Activated CD4-positive, alpha-beta T cell treated with anti-CD3 and anti-CD28 coated beads for 36 hours (primary cell): Measurements from ENCODE around the gene TMCC2. TPM values are rescaled to one million over a fixed set of nuclear protein-coding genes. Genes with fewer than 3 reads are reported as not detected.
A peak's percentile ranks its signal among the peaks of the same experiment; 100 is the strongest.
"Not testable (repeated sequence)": the region's sequence is repeated elsewhere in the genome, so short reads cannot be mapped to it uniquely, and the experiment has no call there.

Experiments used
- ATAC-seq: fragments of 200-7000 bp; cut with Tn5 transposase; one replicate; pipeline ENCODE4 v1.10.0; 2021; ENCODE audit warnings: mild to moderate bottlenecking, moderate library complexity
- CTCF ChIA-PET: fragments of 350-600 bp; sonication (Branson Sonifier 250); formaldehyde crosslinking; loops from one replicate; lab custom pipeline; 2021; ENCODE audit warnings: antibody characterized with exemption; lab: Charles Lee
- POLR2A ChIA-PET: fragments of 350-600 bp; sonication (Branson Sonifier 250); formaldehyde crosslinking; loops from one replicate; lab custom pipeline; 2021; ENCODE audit warnings: antibody characterized with exemption, inconsistent platforms; lab: Charles Lee
- DNase-seq: peaks from one replicate; pipeline ENCODE4 v3.0.0-alpha.2; 2020
- H3K27ac Mint-ChIP-seq: one replicate; pipeline ENCODE4 v1.8.0; 2021; ENCODE audit warnings: mixed read lengths
- H3K27me3 Mint-ChIP-seq: one replicate; pipeline ENCODE4 v1.8.0; 2021; ENCODE audit warnings: mixed read lengths
- H3K36me3 Mint-ChIP-seq: one replicate; pipeline ENCODE4 v1.8.0; 2021; ENCODE audit warnings: low read depth, mixed read lengths
- H3K4me1 Mint-ChIP-seq: one replicate; pipeline ENCODE4 v1.8.0; 2021; ENCODE audit warnings: mixed read lengths
- H3K4me3 Mint-ChIP-seq: one replicate; pipeline ENCODE4 v1.8.0; 2021; ENCODE audit warnings: mild to moderate bottlenecking, moderate library complexity, mixed read lengths
- H3K9me3 Mint-ChIP-seq: one replicate; pipeline ENCODE4 v1.8.0; 2021; ENCODE audit warnings: low read depth, mixed read lengths
- intact Hi-C, 2 experiments: fragments of 100-400 bp; cut with DNase I in 1 of 2; cut with micrococcal nuclease in 1 of 2; formaldehyde crosslinking; loops; one replicate each; pipeline versions ENCODE4 v1.14.2 to v1.15.1; 2022 to 2024; cut with DNase I, micrococcal nuclease
- total RNA-seq, 2 experiments: library from RNA; stranded (reverse); gene quantifications; one replicate each; pipeline ENCODE4 v1.2.3, GENCODE V29; 2021

TMCC2 gene, protein sequence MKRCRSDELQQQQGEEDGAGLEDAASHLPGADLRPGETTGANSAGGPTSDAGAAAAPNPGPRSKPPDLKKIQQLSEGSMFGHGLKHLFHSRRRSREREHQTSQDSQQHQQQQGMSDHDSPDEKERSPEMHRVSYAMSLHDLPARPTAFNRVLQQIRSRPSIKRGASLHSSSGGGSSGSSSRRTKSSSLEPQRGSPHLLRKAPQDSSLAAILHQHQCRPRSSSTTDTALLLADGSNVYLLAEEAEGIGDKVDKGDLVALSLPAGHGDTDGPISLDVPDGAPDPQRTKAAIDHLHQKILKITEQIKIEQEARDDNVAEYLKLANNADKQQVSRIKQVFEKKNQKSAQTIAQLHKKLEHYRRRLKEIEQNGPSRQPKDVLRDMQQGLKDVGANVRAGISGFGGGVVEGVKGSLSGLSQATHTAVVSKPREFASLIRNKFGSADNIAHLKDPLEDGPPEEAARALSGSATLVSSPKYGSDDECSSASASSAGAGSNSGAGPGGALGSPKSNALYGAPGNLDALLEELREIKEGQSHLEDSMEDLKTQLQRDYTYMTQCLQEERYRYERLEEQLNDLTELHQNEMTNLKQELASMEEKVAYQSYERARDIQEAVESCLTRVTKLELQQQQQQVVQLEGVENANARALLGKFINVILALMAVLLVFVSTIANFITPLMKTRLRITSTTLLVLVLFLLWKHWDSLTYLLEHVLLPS
- total RNA-seq, result 10 to 100 TPM; 10.5 to 11.0 TPM

DNA sequence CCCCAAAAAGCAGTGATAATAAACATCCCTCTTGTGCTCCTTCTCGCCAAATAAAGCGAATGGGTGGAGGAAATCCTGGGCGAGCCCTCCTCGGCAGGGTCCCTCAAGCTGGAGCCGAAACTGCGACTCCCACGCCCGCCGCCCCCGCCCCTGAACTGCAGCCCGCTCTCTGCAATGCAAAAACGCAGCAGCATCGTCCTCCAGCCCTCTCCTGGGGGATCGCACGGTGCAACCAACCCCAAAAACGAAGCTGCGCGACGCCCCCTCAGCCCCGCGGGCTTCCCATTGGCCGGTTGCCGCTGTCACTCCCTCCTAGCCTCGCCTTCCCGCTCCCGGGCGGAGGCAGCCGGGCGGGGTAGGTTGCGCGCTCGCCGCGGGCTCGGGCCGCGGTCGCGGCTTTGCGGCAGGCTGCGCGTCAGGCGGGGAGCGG lies at the start of gene TMCC2:
TSS of gene TMCC2 (plus strand) at position 363 of the 430 bp plus-strand sequence. CDS start 619 bp downstream, outside the sequence.
- ATAC-seq, result peak; percentile 81
- H3K4me1 Mint-ChIP-seq, result peaks cover 38% of the 10 kb centered on the region
- H3K27ac Mint-ChIP-seq, result peak within 1 kb of the TSS; percentile 95
- intact Hi-C loops, result loop anchor here (1.0 to 5.0 kb wide), 7 partner anchors 12 to 405 kb away; partner anchors contain the start of genes DSTYK (in 2 of the 2), ELK4 (in 1 of the 2) and NUAK2 (in 1 of the 2)
- no peaks in the 10 kb centered on the region for H3K9me3 Mint-ChIP-seq
- DNase-seq, result peak; percentile 92
- ChIA-PET POLR2A (interaction anchor here (0.9 to 2.7 kb wide), 2 partner anchors 16 to 28 kb away, joined by 3 to 11 read pairs; partner anchors contain the start of gene DSTYK), CTCF (interaction anchor here (0.6 to 4.8 kb wide), 14 partner anchors 8 to 203 kb away, joined by 3 to 205 read pairs (median 11); no protein-coding TSS in a partner anchor)
- H3K27me3 Mint-ChIP-seq, result peaks cover 14% of the 10 kb centered on the region
- peaks cover 2% of the 10 kb centered on the region for H3K36me3 Mint-ChIP-seq
- H3K4me3 Mint-ChIP-seq, result peak within 1 kb of the TSS; percentile 89

DNA sequence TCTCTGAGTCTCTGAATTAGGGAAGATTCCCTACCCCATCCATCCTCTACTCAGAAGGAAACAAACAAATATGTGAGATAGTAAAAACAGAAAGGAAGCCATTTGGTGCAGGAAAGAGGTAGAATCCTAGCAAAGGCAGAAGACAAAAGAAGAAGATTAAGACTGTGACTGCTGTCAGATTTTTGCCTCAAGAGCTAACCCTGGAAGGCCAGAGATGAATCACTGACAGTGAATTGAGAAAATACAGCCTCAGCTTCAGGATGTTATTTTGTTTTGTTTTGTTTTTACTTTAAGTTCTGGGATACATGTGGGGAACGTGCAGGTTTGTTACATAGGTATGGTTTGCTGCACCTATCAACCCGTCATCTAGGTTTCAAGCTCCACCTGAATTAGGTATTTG lies 47.9 kb upstream of the TMCC2 start:
- ATAC-seq (no peak), DNase-seq (no peak)
- Mint-ChIP-seq H3K27ac (no peak overlapping the region), H3K27me3 (no peaks in the 10 kb centered on the region), H3K36me3 (peaks cover 18% of the 10 kb centered on the region), H3K9me3 (no peaks in the 10 kb centered on the region), H3K4me3 (no peak overlapping the region), H3K4me1 (peaks cover 32% of the 10 kb centered on the region)
- intact Hi-C loops, result no loop called here
- ChIA-PET POLR2A (no interaction called here), CTCF (interaction anchor here (0.6 to 0.7 kb wide), 2 partner anchors 25 to 173 kb away, joined by 3 read pairs; no protein-coding TSS in a partner anchor)

DNA sequence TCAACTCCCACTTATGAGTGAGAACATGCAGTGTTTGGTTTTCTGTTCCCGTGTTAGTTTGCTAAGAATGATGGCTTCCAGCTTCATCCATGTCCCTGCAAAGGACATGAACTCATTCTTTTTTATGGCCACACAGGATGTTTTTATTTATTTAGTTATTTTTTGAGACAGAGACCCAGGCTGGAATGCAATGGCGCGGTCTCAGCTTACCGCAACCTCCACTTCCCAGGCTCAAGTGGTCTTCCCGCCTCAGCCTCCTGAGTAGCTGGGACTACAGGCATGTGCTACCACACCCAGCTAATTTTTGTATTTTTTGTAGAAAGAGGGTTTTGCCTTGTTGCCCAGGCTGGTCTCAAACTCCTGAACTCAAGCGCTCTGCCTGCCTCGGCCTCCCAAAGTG lies 47.4 kb upstream of the TMCC2 start:
- H3K27ac Mint-ChIP-seq, ATAC-seq, H3K9me3 Mint-ChIP-seq, intact Hi-C loops, POLR2A ChIA-PET, H3K4me3 Mint-ChIP-seq, CTCF ChIA-PET, H3K27me3 Mint-ChIP-seq, DNase-seq: not testable (repeated sequence)
- H3K4me1 Mint-ChIP-seq, result peaks cover 32% of the 10 kb centered on the region
- H3K36me3 Mint-ChIP-seq, result peaks cover 19% of the 10 kb centered on the region

DNA sequence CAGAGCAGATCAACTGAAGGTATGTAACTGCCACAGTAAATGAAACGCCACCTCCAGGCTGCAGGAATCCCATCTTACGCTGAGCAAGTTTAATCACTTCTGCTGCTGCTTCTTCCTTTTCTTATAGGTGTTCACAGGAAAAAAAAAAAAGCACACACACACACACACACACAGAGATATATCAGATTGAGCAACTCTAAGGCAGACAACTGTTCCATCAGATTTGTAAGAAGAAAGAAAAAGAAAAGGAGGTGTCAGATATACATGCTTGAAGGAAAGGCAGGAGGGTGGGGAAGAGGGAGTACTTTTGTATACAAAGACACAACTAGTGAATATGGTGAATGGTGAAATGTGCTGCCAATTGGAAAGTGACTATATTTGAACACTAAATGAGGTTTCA lies 44.8 kb upstream of the TMCC2 start:
- CTCF ChIA-PET, result interaction anchor here (0.7 kb wide), 1 partner anchor 197 kb away, joined by 4 read pairs; no protein-coding TSS in a partner anchor
- Mint-ChIP-seq H3K36me3 (peaks cover 37% of the 10 kb centered on the region), H3K27ac (no peak overlapping the region), H3K4me1 (peaks cover 54% of the 10 kb centered on the region), H3K4me3 (no peak overlapping the region), H3K27me3 (no peaks in the 10 kb centered on the region), H3K9me3 (no peaks in the 10 kb centered on the region)
- ATAC-seq (no peak), DNase-seq (no peak)
- intact Hi-C loops, result no loop called here
- POLR2A ChIA-PET, result no interaction called here

DNA sequence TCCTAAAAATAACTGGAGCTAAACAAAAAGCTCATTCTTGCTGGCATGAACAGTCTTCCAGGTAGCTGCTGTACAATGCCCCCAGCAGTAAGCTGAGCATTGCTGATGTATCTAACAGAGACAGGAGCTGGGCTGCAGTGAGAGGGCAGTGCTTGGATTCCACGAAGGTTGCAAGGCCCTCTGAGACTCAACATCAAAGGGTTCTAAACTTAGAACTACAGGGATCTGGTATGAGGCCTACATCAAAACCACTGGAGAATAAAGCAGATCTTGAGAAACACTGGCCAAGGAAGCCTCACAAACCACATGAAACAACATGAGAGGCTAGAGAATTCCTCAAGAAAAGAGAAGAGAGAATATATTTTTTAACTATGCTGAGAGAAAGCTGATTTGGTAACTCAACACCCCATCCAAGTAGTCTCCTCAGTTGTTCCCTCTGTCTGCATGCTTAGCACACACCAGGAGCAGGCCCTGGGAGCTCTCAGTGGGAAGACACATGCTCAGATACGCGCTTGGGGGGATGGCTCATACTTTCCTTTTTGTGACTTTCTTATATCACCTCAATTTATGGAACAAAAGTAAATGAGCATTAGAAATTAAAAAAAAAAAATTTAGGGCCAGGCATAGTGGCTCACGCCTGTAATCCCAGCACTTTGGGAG lies 43.9 kb upstream of the TMCC2 start:
- no peak overlapping the region for H3K4me3 Mint-ChIP-seq
- DNase-seq, result no peak
- CTCF ChIA-PET, result interaction anchor here (0.6 to 0.7 kb wide), 2 partner anchors 75 to 196 kb away, joined by 3 to 4 read pairs; no protein-coding TSS in a partner anchor

DNA sequence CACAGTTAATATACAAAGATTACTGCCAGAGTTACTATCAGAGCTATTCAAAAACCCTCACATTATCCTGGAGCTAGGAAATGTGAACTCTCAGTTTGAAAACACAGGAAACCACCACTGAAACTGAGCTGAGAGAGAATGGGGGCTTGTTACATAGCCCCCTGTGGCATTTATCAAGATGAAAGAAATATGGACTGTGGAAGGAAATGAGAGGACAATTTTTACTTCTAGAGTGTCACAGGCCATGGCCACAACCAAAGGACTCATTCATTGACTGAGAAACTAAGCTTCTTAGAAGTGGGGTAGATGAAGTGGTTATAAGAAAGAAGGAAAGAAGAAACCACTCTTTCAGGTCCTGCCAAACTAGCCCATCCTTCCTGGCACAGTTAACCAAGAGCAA lies 41.6 kb upstream of the TMCC2 start:
- Mint-ChIP-seq H3K4me3 (no peak overlapping the region), H3K4me1 (peaks cover 64% of the 10 kb centered on the region), H3K27ac (peak overlapping the region; percentile 35), H3K36me3 (peaks cover 29% of the 10 kb centered on the region), H3K27me3 (no peaks in the 10 kb centered on the region), H3K9me3 (no peaks in the 10 kb centered on the region)
- ChIA-PET CTCF (interaction anchor here (0.9 to 1.4 kb wide), 5 partner anchors 10 to 44 kb away, joined by 3 to 5 read pairs (median 3); no protein-coding TSS in a partner anchor), POLR2A (interaction anchor here (0.7 to 1.2 kb wide), 2 partner anchors 12 to 13 kb away, joined by 3 to 5 read pairs; no protein-coding TSS in a partner anchor)
- ATAC-seq, result peak; percentile 88
- DNase-seq, result peak; percentile 25
- intact Hi-C loops, result loop anchor here (1.0 to 2.0 kb wide), 2 partner anchors 13 to 15 kb away; no protein-coding TSS in a partner anchor

More for the DNA sequence above, 43.9 kb upstream of the TMCC2 start:
- POLR2A ChIA-PET, result interaction anchor here (0.6 kb wide), 1 partner anchor 14 kb away, joined by 3 read pairs; no protein-coding TSS in a partner anchor
- no peak for ATAC-seq
- Mint-ChIP-seq H3K27ac (peak overlapping the region; percentile 63), H3K4me1 (peaks cover 56% of the 10 kb centered on the region), H3K9me3 (no peaks in the 10 kb centered on the region), H3K27me3 (no peaks in the 10 kb centered on the region), H3K36me3 (peaks cover 38% of the 10 kb centered on the region)
- intact Hi-C loops, result no loop called here

DNA sequence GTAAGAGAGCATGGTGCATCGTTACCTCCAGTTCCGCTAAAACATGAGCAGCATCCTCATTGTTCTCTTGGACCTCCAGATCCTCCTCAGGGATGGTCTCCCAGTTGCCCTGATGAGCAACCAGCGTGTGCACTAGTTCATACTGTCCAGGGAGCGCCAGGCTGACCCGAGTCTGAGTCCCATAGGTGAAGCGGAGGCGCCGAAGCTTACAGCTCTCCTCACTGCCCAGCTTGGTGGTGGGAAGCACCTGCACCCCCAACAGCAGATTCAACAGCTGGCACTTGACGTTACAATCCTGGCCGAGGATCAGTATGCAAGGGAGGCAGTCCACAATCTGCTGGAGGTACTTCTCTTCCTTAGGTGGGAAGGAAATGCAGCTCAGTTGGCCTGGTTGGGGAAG lies 40.3 kb upstream of the TMCC2 start:
- H3K27me3 Mint-ChIP-seq, result no peaks in the 10 kb centered on the region
- CTCF ChIA-PET, result interaction anchor here (1.0 to 2.0 kb wide), 2 partner anchors 46 to 68 kb away, joined by 3 to 5 read pairs; no protein-coding TSS in a partner anchor
- H3K4me3 Mint-ChIP-seq, result no peak overlapping the region
- ATAC-seq (no peak), DNase-seq (no peak)
- no peaks in the 10 kb centered on the region for H3K9me3 Mint-ChIP-seq
- no peak overlapping the region for H3K27ac Mint-ChIP-seq
- intact Hi-C loops, result loop anchor here in 1 of 2 experiments (2.0 kb wide), 1 partner anchor 13 kb away; no protein-coding TSS in a partner anchor
- POLR2A ChIA-PET, result no interaction called here
- H3K36me3 Mint-ChIP-seq, result peaks cover 29% of the 10 kb centered on the region
- peaks cover 72% of the 10 kb centered on the region for H3K4me1 Mint-ChIP-seq

DNA sequence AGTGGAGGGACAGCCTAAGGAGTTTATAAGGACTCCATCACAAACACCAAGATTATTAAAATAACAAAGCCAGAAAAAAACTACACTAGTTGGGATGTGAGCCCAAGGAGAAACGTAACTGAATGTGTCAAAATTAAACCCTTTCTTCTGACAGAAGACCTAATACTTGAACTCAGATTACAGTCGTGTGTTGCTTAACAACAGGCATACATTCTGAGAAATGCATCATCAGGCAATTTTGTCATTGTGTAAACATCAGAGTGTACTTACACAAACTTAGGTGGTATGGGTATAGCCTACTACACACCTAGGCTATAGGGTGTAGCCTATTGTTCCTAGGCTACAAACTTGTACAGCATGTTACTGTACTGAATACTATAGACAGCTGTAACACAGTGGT lies 39.6 kb upstream of the TMCC2 start:
- ATAC-seq, result no peak
- ChIA-PET CTCF (interaction anchor here (0.5 to 3.3 kb wide), 7 partner anchors 10 to 71 kb away, joined by 3 to 17 read pairs (median 3); no protein-coding TSS in a partner anchor), POLR2A (no interaction called here)
- peaks cover 75% of the 10 kb centered on the region for H3K4me1 Mint-ChIP-seq
- H3K9me3 Mint-ChIP-seq, result no peaks in the 10 kb centered on the region
- peaks cover 26% of the 10 kb centered on the region for H3K36me3 Mint-ChIP-seq
- no peak for DNase-seq
- intact Hi-C loops, result no loop called here
- no peak overlapping the region for H3K27ac Mint-ChIP-seq
- H3K27me3 Mint-ChIP-seq, result no peaks in the 10 kb centered on the region
- no peak overlapping the region for H3K4me3 Mint-ChIP-seq

DNA sequence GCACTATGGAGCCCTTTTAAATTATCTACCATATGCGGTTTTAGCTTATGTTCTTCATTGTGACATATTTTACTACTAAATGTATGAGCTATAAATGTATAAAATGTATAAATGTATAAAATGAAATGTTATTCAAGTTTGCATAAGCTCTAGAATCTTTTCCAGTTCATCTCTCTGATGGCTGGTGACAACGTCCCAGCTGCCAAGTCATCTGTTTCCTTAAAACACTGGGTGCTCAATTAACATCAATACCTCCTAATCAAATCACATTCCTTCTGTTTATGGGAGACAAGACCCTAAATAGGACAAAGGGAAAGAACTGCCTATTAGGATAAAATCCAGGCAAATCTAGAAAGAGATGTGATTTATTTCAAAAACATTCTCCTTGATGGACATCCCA lies 39.1 kb upstream of the TMCC2 start:
- H3K4me1 Mint-ChIP-seq, result peaks cover 74% of the 10 kb centered on the region
- no peak overlapping the region for H3K27ac Mint-ChIP-seq
- ChIA-PET POLR2A (no interaction called here), CTCF (interaction anchor here (0.5 to 3.3 kb wide), 7 partner anchors 10 to 84 kb away, joined by 3 to 17 read pairs (median 3); no protein-coding TSS in a partner anchor)
- DNase-seq (no peak), ATAC-seq (no peak)
- intact Hi-C loops, result no loop called here
- no peak overlapping the region for H3K4me3 Mint-ChIP-seq
- no peaks in the 10 kb centered on the region for H3K27me3 Mint-ChIP-seq
- no peaks in the 10 kb centered on the region for H3K9me3 Mint-ChIP-seq
- H3K36me3 Mint-ChIP-seq, result peaks cover 24% of the 10 kb centered on the region

DNA sequence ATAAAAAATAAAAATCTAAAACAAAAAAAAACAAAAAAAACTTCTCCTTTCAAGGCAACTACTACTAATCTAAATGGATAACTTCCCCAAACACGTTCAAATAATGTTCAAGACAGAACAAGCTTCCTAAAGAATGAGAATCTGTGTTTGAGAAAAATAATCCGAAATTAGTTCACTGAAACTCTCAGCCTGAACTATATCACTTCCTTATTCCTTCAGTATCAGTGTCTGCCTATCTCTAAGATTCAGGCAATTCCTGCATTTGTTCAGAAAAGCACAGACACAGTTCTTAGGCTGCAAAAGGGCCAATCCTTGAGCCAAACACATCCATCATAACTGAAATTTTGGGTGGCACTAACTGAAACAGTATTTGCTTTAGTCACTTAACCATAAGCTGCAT lies 38.6 kb upstream of the TMCC2 start:
- no peak for ATAC-seq
- ChIA-PET CTCF (interaction anchor here (0.8 to 3.3 kb wide), 6 partner anchors 10 to 84 kb away, joined by 3 to 17 read pairs (median 4); no protein-coding TSS in a partner anchor), POLR2A (no interaction called here)
- DNase-seq, result no peak
- peaks cover 73% of the 10 kb centered on the region for H3K4me1 Mint-ChIP-seq
- intact Hi-C loops, result no loop called here
- H3K27me3 Mint-ChIP-seq, result no peaks in the 10 kb centered on the region
- no peak overlapping the region for H3K27ac Mint-ChIP-seq
- H3K9me3 Mint-ChIP-seq, result no peaks in the 10 kb centered on the region
- peaks cover 24% of the 10 kb centered on the region for H3K36me3 Mint-ChIP-seq
- no peak overlapping the region for H3K4me3 Mint-ChIP-seq
